Spleen (tissue), 11 donors: ENCODE measurements around the gene MCEMP1. TPM values are rescaled to one million over a fixed set of nuclear protein-coding genes. Genes with fewer than 3 reads are reported as not detected.

Experiments used
- DNase-seq: peaks from one replicate; pipeline ENCODE4 v3.0.0-alpha.2; 2020
- H3K27ac ChIP-seq, 8 donors: fragments of 200-600 bp; sonication (generic) in 7 of 8; 1 replicate in 4 of 8; 2 replicates in 4 of 8; pipeline versions ENCODE4 v1.5.0 to v1.8.0; 2016 to 2021; ENCODE audit warnings: inconsistent platforms in 4 of 8, mild to moderate bottlenecking in 4 of 8, moderate library complexity in 1 of 8
- H3K27me3 ChIP-seq, 7 donors: fragments of 200-600 bp; sonication (generic) in 6 of 7; replicated peaks in 1 of 7; 1 replicate in 4 of 7; 2 replicates in 3 of 7; pipeline versions ENCODE4 v1.5.0 to v1.8.0; 2016 to 2021; ENCODE audit warnings: inconsistent platforms in 3 of 7, mild to moderate bottlenecking in 1 of 7
- H3K36me3 ChIP-seq, 6 donors: fragments of 200-600 bp; sonication (generic) in 5 of 6; 1 replicate in 4 of 6; 2 replicates in 2 of 6; pipeline versions ENCODE4 v1.5.0 to v1.8.0; 2016 to 2021; ENCODE audit warnings: inconsistent platforms in 2 of 6
- H3K4me1 ChIP-seq, 6 donors: fragments of 200-600 bp; sonication (generic) in 5 of 6; 1 replicate in 3 of 6; 2 replicates in 3 of 6; pipeline versions ENCODE4 v1.5.0 to v1.8.0; 2016 to 2021; ENCODE audit warnings: inconsistent platforms in 3 of 6
- H3K4me3 ChIP-seq, 8 donors: fragments of 200-600 bp; sonication (generic) in 7 of 8; 1 replicate in 4 of 8; 2 replicates in 4 of 8; pipeline versions ENCODE4 v1.5.0 to v1.8.0; 2016 to 2021; ENCODE audit warnings: inconsistent platforms in 4 of 8, mild to moderate bottlenecking in 4 of 8, moderate library complexity in 2 of 8
- H3K9me3 ChIP-seq, 8 donors: fragments of 200-600 bp; sonication (generic) in 7 of 8; 1 replicate in 4 of 8; 2 replicates in 4 of 8; pipeline versions ENCODE4 v1.5.0 to v1.8.0; 2016 to 2021; ENCODE audit warnings: inconsistent platforms in 4 of 8
- POLR2A ChIP-seq, 3 donors: fragments of 450-650 bp; IDR thresholded peaks; one replicate each; pipeline ENCODE4 v1.5.1; 2017; ENCODE audit warnings: antibody characterized with exemption in 3 of 3, mild to moderate bottlenecking in 1 of 3
- POLR2AphosphoS5 ChIP-seq, 3 donors: sonication (generic); formaldehyde crosslinking; IDR thresholded peaks; one replicate each; pipeline ENCODE4 v1.5.1; 2017; ENCODE audit warnings: antibody characterized with exemption in 3 of 3
- WGBS, 5 donors: extraction: QIAGEN DNeasy Blood & Tissue Kit in 3 of 5; methylation state at CpG; one replicate each; pipeline versions ENCODE4 v1.1.5 to v1.1.7; 2013 to 2018; 5-methylcytosine and 5-hydroxymethylcytosine counted together
- intact Hi-C: fragments of 100-400 bp; cut with DNase I; formaldehyde crosslinking; loops from one replicate; pipeline ENCODE4 v1.15.0; 2023; ENCODE audit warnings: low total_unique reads
- polyA plus RNA-seq, 3 donors: library from polyadenylated mRNA; stranded (reverse); fragments of 200-250 nt; gene quantifications; one replicate each; pipeline ENCODE4 v1.2.1, GENCODE V29; 2013
- total RNA-seq, 7 donors: library from RNA; depleted of rRNA in 3 of 7; stranded (reverse); fragments of >200 nt in 3 of 7; fragmentation: NEBNext Ultra II Directional in 4 of 7; extraction: Animal tissue kit (Norgen Biotek cat#: 25700) in 4 of 7; gene quantifications; one replicate each; pipeline versions ENCODE4 v1.1.0 to v1.2.1, GENCODE V29; 2016 to 2021
- TF ChIP-seq, protein P1 (sequence below), 11 experiments: fragments of 200-600 bp in 7 of 11; fragments of 450-650 bp in 4 of 11; sonication (generic) in 4 of 11; IDR thresholded peaks in 8 of 11; conservative IDR thresholded peaks in 3 of 11; 1 replicate in 7 of 11; 2 replicates in 4 of 11; pipeline versions ENCODE4 v1.4.0 to v1.8.0; 2016 to 2021; ENCODE audit warnings: antibody characterized with exemption in 11 of 11, inconsistent platforms in 4 of 11, mild to moderate bottlenecking in 1 of 11
- donor health status: healthy with polysubstance abuse.
- donor health status: DM: no; HTN: no; CAD: no; lungs with moderate emphysema.
- donor health status: DM: no; HTN: no; CAD: no.
- donor health status: Bipolar disorder and iron deficiency.
- donor health status: healthy.
- donor health status: DM: no; HTN: no; CAD: no.
- donor health status: DM: yes; HTN: yes; CAD: no.

The MCEMP1 gene
- total and polyA plus RNA-seq, 10 donors = 3.9 to 95.6 (median 24.1) TPM

DNA sequence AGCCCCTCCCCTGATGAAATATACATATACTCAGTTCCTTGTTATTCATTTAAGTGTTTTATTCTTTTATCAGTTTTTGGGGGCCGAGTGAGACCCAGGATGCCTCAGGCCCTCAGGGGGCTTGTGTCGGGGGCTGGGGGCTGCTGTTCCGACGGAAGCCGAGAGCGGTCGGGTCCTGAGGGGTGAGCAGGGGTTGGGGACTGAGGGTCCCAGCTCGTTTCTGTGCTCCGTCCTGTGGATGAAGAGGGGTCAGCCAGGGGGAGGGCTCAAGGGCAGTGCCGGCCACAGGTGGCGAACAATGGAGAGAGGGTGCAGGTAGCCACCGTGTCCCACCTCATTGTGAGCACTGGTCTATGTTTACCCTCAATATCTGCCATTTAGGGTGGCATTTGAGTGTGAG lies 45.3 kb upstream of the MCEMP1 start:
- TF ChIP-seq POLR2A (IDR thresholded peaks at IDR 0.05) (no peak), POLR2AphosphoS5 (IDR thresholded peaks at IDR 0.05) (no peak)
- TF ChIP-seq, protein P1, sequence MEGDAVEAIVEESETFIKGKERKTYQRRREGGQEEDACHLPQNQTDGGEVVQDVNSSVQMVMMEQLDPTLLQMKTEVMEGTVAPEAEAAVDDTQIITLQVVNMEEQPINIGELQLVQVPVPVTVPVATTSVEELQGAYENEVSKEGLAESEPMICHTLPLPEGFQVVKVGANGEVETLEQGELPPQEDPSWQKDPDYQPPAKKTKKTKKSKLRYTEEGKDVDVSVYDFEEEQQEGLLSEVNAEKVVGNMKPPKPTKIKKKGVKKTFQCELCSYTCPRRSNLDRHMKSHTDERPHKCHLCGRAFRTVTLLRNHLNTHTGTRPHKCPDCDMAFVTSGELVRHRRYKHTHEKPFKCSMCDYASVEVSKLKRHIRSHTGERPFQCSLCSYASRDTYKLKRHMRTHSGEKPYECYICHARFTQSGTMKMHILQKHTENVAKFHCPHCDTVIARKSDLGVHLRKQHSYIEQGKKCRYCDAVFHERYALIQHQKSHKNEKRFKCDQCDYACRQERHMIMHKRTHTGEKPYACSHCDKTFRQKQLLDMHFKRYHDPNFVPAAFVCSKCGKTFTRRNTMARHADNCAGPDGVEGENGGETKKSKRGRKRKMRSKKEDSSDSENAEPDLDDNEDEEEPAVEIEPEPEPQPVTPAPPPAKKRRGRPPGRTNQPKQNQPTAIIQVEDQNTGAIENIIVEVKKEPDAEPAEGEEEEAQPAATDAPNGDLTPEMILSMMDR (IDR thresholded peaks at IDR 0.05 in 8 of 11, conservative IDR thresholded peaks at IDR 0.05 in 3 of 11) = no peak
- Histone ChIP-seq H3K27ac (no peak overlapping the region), H3K36me3 (peaks cover 0 to 35% (median 16%) of the 10 kb centered on the region in 6 donors), H3K4me3 (no peak overlapping the region), H3K9me3 (no peaks in the 10 kb centered on the region), H3K27me3 (peaks cover 0 to 4% (median 0%) of the 10 kb centered on the region in 7 donors), H3K4me1 (peaks cover 26 to 67% (median 49%) of the 10 kb centered on the region in 6 donors)
- DNase-seq = no peak
- WGBS, 5 donors = 88 to 94% (median 93%) methylated on average over 11 to 12 of the region's 12 CpGs
- intact Hi-C loops = no loop called here

DNA sequence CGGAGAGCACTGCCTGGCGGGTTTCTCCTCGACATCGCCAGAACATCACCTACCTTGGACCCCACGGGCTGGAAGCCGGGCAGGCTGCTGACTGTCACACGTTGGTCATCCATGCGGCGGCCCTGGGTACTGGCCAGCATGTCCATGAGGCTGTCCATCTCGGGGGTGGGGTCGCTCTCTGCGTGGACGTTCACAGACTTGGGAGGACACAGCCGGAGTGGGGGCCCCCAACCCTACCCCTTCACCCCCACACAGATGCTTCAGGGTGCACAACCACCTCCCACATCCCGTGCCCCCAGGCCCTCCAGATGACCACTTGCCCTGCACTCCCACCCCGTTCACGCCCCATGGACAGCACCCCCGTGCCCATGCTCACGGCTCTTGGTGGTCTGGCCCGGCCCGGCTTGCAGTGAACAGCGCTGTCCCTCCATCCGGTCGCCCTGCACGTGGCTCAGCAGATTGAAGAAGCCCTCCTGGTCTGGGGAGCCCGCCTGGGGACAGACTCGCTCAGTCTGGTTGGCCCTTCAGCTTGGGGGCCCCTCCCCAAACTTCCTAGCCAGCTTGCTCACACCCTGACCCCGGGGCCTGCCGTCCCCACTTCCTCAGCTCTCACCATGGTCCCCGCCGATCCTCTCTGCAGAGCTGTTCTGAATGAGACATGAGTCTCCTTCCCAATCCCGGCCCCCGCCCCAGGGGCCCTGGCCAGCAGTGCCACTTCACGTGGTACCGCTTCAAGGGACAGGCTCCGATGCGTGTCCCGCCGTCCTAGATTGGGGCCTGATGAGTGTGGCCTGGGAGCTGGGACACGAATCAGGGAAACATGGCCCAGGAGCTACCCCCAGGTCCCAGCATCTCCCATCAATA lies 44.3 kb upstream of the MCEMP1 start:
- H3K9me3 ChIP-seq = no peaks in the 10 kb centered on the region
- peaks cover 0 to 25% (median 12%) of the 10 kb centered on the region in 6 donors for H3K36me3 ChIP-seq
- TF ChIP-seq POLR2A (IDR thresholded peaks at IDR 0.05) = no peak
- TF ChIP-seq POLR2AphosphoS5 (IDR thresholded peaks at IDR 0.05) = peak in 1 of 3 donors; percentile 43
- intact Hi-C loops = no loop called here
- H3K27ac ChIP-seq = no peak overlapping the region
- H3K27me3 ChIP-seq = peaks cover 0 to 14% (median 0%) of the 10 kb centered on the region in 7 donors
- 92 to 96% (median 93%) methylated on average over 18 to 40 of the region's 40 CpGs for WGBS, 5 donors
- DNase-seq = no peak
- peaks cover 27 to 66% (median 51%) of the 10 kb centered on the region in 6 donors for H3K4me1 ChIP-seq
- H3K4me3 ChIP-seq = no peak overlapping the region

DNA sequence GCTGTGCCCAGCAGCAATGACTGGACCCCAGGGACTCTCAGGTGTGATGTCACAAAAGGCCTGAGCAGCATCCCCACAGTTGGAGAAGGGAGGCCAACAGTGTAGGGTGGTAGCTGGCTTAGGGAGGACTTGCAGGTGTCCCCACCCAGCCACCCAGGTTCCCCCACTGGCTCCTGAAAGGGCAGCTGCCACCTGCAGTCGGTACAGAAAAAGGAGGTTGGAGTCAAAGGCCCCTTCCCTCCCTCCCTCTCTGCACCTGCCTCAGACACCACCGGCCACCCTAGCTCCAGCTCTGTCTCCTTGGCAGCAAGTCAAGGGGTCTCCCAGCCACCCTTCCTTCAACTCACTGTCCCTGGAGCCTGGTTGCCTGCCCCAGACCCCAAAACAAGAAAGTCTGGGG lies 43.2 kb upstream of the MCEMP1 start, which contains the start of gene PCP2:
TSS of gene PCP2 (minus strand) at position 22 of the 400 bp plus-strand sequence. CDS start 262 bp downstream, outside the sequence.
- H3K4me3 ChIP-seq = no peak within 1 kb of the TSS
- H3K27me3 ChIP-seq = peaks cover 0 to 14% (median 0%) of the 10 kb centered on the region in 7 donors
- peaks cover 23 to 66% (median 51%) of the 10 kb centered on the region in 6 donors for H3K4me1 ChIP-seq
- intact Hi-C loops = no loop called here
- no peak for TF ChIP-seq POLR2A (IDR thresholded peaks at IDR 0.05)
- TF ChIP-seq POLR2AphosphoS5 (IDR thresholded peaks at IDR 0.05) = no peak
- TF ChIP-seq, protein P1 (IDR thresholded peaks at IDR 0.05 in 8 of 11, conservative IDR thresholded peaks at IDR 0.05 in 3 of 11) = no peak
- H3K36me3 ChIP-seq = peaks cover 0 to 24% (median 12%) of the 10 kb centered on the region in 6 donors
- 64 to 82% (median 76%) methylated on average over 1 to 2 of the region's 2 CpGs for WGBS, 5 donors
- no peaks in the 10 kb centered on the region for H3K9me3 ChIP-seq
- DNase-seq = no peak
- H3K27ac ChIP-seq = no peak within 1 kb of the TSS

DNA sequence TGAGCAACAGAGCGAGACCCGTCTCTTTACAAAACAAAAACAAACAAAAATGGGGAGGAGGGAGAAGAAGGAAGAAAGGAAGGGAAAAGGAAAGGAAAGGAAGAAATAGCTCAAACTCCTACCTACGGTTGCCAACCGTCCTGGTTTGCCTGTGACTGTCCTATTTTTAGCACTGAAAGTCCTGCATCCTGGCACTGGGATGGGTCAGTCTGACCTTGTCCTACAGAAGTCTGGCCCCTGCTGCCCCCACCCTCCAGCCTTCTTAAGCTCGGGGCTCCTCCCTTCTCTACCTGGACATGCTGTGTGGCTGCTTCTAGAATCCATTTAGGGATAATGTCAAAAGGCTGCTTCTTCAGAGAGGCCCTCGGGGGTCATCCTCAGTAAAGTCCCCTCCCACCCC lies 41.2 kb upstream of the MCEMP1 start:
- H3K9me3 ChIP-seq = no peaks in the 10 kb centered on the region
- no peak for DNase-seq
- H3K4me1 ChIP-seq = peaks cover 12 to 71% (median 46%) of the 10 kb centered on the region in 6 donors
- TF ChIP-seq POLR2A (IDR thresholded peaks at IDR 0.05) = no peak
- TF ChIP-seq POLR2AphosphoS5 (IDR thresholded peaks at IDR 0.05) = no peak
- TF ChIP-seq, protein P1 (IDR thresholded peaks at IDR 0.05 in 8 of 11, conservative IDR thresholded peaks at IDR 0.05 in 3 of 11) = no peak
- peaks cover 0 to 44% (median 12%) of the 10 kb centered on the region in 6 donors for H3K36me3 ChIP-seq
- peak overlapping the region in 1 of 8 donors; percentile 87 for H3K4me3 ChIP-seq
- peaks cover 0 to 14% (median 0%) of the 10 kb centered on the region in 7 donors for H3K27me3 ChIP-seq
- no peak overlapping the region for H3K27ac ChIP-seq
- intact Hi-C loops = no loop called here
- 55 to 81% (median 64%) methylated on average over 6 of the region's 6 CpGs for WGBS, 5 donors
